Muscle of leg (tissue), 16 donors: ENCODE data around the gene TUBA3C. TPM values are rescaled to one million over a fixed set of nuclear protein-coding genes. Genes with fewer than 3 reads are reported as not detected.
"Not testable (repeated sequence)": the region's sequence is repeated elsewhere in the genome, so short reads cannot be mapped to it uniquely, and the experiment has no call there.

Experiments used
- DNase-seq: peaks from one replicate; pipeline ENCODE4 v3.0.0; 2013
- H3K27ac ChIP-seq: one replicate; pipeline ENCODE4 v1.5.1; 2013; ENCODE audit warnings: mild to moderate bottlenecking, low read length, control low read depth
- H3K27me3 ChIP-seq: one replicate; pipeline ENCODE4 v1.6.1; 2013; ENCODE audit warnings: low read length; ENCODE audit not compliant: control insufficient read depth, insufficient read depth
- H3K36me3 ChIP-seq: one replicate; pipeline ENCODE4 v1.6.1; 2013; ENCODE audit warnings: low read length; ENCODE audit not compliant: control insufficient read depth, insufficient read depth
- H3K4me1 ChIP-seq: one replicate; pipeline ENCODE4 v1.6.1; 2013; ENCODE audit warnings: low read length; ENCODE audit not compliant: control insufficient read depth, insufficient read depth
- H3K4me3 ChIP-seq: one replicate; pipeline ENCODE4 v1.5.1; 2013; ENCODE audit warnings: low read length, control low read depth
- H3K9me3 ChIP-seq: replicated peaks from 2 replicates; pipeline ENCODE4 v1.6.1; 2013; ENCODE audit warnings: low read depth, low read length; ENCODE audit not compliant: control insufficient read depth
- WGBS: methylation state at CpG from one replicate; pipeline ENCODE4 v1.1.5; 2013; ENCODE audit warnings: missing lambda C conversion rate; ENCODE audit not compliant: insufficient coverage; 5-methylcytosine and 5-hydroxymethylcytosine counted together
- long read RNA-seq, 11 donors: transcript quantifications; one replicate each; lab custom pipeline, GENCODE V29; 2026
- polyA plus RNA-seq, 8 donors: library from polyadenylated mRNA; unstranded; fragments of 120-200 nt; gene quantifications; one replicate each; pipeline versions ENCODE4 v1.2.1 to v1.2.3, GENCODE V29; 2013; ENCODE audit warnings: inconsistent platforms in 1 of 8, low replicate concordance in 1 of 8; ENCODE audit not compliant: insufficient read length in 8 of 8, insufficient read depth in 1 of 8
- total RNA-seq: library from RNA; stranded (reverse); fragments of 120-200 nt; gene quantifications from one replicate; pipeline ENCODE4 v1.2.4, GENCODE V29; 2013

The TUBA3C gene
- total RNA-seq (not detected), polyA plus RNA-seq (not detected)
- long read RNA-seq, donor 1 = 0 reads
- long read RNA-seq, donor 2 = 0 reads
- long read RNA-seq, donor 3 = 0 reads
- long read RNA-seq, donor 4 = 0 reads
- long read RNA-seq, donor 5 = 0 reads
- long read RNA-seq, donor 6 = 0 reads
- long read RNA-seq, donor 7 = 0 reads
- long read RNA-seq, donor 8 = 0 reads
- long read RNA-seq, donor 9 = 0 reads
- long read RNA-seq, donor 10 = 0 reads
- long read RNA-seq, donor 11 = 0 reads

DNA sequence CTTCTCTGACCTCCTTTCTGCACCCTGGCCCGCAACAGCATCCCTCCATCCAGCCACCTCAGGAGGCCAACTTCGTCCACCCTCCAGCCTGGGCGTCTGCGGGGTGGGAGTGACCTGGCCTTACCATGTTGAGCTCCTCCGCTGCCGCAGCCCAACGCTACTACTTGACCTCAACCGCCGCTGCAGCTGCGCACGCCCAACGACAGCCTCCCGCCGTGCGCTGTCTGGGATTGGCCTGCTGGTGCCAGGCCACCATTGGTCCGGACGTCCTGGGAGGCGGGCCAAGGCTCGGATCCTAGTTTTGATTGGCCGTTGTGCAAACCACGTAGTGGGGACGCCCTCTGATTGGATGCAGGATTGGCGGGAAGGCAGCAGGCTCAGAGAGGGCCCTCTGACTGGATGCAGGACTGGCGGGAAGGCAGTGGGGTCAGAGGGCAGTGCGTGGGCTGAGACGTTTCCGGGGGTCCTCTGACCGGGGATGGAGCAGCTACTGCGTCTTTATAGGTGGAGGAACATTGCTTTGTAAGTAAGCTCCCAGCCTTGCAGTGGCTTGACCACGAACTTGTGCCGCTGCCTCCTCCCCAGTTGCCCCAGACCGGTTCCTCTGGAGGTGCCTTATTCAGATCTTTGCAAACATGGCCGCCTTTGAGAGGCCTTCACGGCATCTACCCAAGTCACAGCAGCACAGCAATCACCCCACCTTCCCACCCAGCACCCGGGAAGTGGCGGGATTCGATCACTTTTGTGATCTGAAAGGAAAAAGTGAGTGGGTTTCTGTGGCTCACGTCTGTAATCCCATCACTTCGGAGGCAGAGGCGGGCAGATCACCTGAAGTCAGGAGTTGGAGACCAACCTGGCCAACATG, at the start of gene TUBA3C:
TUBA3C (minus strand) TSS at position 204 of the 865 bp plus-strand sequence; CDS start at position 127, 77 bp downstream.
- Histone ChIP-seq H3K27ac (no peak within 1 kb of the TSS), H3K9me3 (peaks cover 67% of the 10 kb centered on the region), H3K27me3 (no peaks in the 10 kb centered on the region), H3K4me1 (no peaks in the 10 kb centered on the region), H3K4me3 (no peak within 1 kb of the TSS), H3K36me3 (no peaks in the 10 kb centered on the region)
- WGBS = 91% methylated on average over 27 of the region's 40 CpGs
- no peak for DNase-seq

DNA sequence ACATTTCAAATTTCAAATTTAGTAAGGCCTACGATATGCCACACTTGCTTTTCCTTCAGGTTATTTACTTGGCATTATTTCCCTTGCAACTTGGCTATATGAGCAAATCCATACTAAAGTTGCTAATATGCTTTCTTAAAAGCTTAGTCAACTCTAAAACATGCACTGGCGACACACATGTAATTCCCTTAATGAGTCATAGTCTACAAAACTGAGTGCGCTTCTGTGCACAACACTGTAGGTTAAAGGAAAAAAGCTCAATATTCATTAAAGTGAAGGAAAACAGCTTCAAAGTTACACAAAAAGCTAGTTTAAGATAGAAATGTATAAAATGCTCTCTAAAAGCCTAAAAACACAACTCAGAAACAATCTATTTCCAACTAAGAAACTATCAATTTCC, 25.8 kb upstream of the TUBA3C start:
- not testable (repeated sequence) for DNase-seq, H3K4me1 ChIP-seq, H3K27me3 ChIP-seq, H3K36me3 ChIP-seq, H3K9me3 ChIP-seq, H3K27ac ChIP-seq, H3K4me3 ChIP-seq
- no CpG with 5 or more reads among the region's 3 CpGs for WGBS

GRCh38 chr13:19192622-19193021, 11.0 kb upstream of the TUBA3C start:
- H3K27ac ChIP-seq, H3K4me3 ChIP-seq, H3K36me3 ChIP-seq, DNase-seq, H3K27me3 ChIP-seq, H3K9me3 ChIP-seq, H3K4me1 ChIP-seq: not testable (repeated sequence)
- WGBS = 100% methylated on average over 1 of the region's 3 CpGs

GRCh38 chr13:19189911-19190310, 8.3 kb upstream of the TUBA3C start:
- not testable (repeated sequence) for DNase-seq, H3K4me1 ChIP-seq, H3K36me3 ChIP-seq, H3K4me3 ChIP-seq, H3K27me3 ChIP-seq, H3K27ac ChIP-seq
- H3K9me3 ChIP-seq = peaks cover 16% of the 10 kb centered on the region
- no CpG with 5 or more reads among the region's 3 CpGs for WGBS

GRCh38 chr13:19189368-19189767, 7.7 kb upstream of the TUBA3C start:
- not testable (repeated sequence) for H3K4me1 ChIP-seq, H3K36me3 ChIP-seq, H3K4me3 ChIP-seq, H3K27me3 ChIP-seq, H3K27ac ChIP-seq, DNase-seq
- H3K9me3 ChIP-seq = peaks cover 19% of the 10 kb centered on the region
- WGBS = 52% methylated on average over 3 of the region's 5 CpGs

DNA sequence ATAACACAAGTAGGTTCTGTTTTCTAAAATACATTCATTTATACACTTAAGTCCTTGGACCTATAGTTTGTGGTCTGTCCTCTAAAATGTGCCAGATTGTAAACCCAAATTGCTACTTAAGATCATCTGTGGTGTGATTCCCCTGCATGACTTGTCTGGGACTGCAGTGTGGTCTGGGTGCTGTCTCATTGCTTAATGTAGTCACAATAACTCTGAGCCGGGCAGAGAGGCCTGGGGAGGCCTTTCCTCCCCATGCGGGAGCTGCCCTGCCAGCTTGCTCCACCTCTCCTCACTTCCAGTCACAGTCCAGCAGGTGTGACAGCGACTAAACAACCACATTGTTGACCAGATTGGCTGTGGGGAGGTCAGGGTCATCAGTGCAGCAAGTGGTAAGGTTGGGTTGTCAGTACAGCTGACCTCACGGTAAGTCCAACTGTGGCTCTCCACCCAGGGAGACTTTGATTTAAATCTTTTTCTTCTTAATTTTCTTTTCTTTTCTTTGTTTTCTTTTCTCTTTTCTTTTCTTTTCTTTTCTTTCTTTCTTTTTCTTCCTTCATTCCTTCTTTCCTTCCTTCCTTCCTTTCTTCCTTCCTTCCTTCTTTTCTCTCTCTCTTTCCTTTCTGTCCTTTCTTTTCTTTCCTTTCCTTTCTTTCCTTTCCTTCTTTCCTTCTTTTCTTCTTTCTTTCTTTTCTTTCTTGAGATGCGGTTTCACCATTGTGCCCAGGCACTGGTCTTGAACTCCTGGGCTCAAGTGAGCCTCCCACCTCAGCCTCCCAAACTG, 4.4 kb upstream of the TUBA3C start:
- no peak overlapping the region for H3K4me3 ChIP-seq
- H3K27ac ChIP-seq = no peak overlapping the region
- no peaks in the 10 kb centered on the region for H3K4me1 ChIP-seq
- WGBS = 92% methylated on average over 2 of the region's 5 CpGs
- H3K27me3 ChIP-seq = no peaks in the 10 kb centered on the region
- no peak for DNase-seq
- H3K9me3 ChIP-seq = peaks cover 42% of the 10 kb centered on the region
- no peaks in the 10 kb centered on the region for H3K36me3 ChIP-seq

- DNase-seq = no peak
- H3K36me3 ChIP-seq = no peaks in the 10 kb centered on the region
- 92% methylated on average over 6 of the region's 8 CpGs for WGBS
- H3K9me3 ChIP-seq = peaks cover 47% of the 10 kb centered on the region
- H3K27ac ChIP-seq = no peak overlapping the region
- no peak overlapping the region for H3K4me3 ChIP-seq
- H3K27me3 ChIP-seq = no peaks in the 10 kb centered on the region
- H3K4me1 ChIP-seq = no peaks in the 10 kb centered on the region
Measured at GRCh38 chr13:19185086-19185864, 3.7 kb upstream of the TUBA3C start.

- Histone ChIP-seq H3K4me1 (no peaks in the 10 kb centered on the region), H3K27me3 (no peaks in the 10 kb centered on the region), H3K9me3 (peaks cover 57% of the 10 kb centered on the region), H3K36me3 (no peaks in the 10 kb centered on the region), H3K27ac (no peak overlapping the region), H3K4me3 (no peak overlapping the region)
- 75% methylated on average over 1 of the region's 5 CpGs for WGBS
- DNase-seq = no peak
Measured at GRCh38 chr13:19184176-19184575, 2.6 kb upstream of the TUBA3C start.

DNA sequence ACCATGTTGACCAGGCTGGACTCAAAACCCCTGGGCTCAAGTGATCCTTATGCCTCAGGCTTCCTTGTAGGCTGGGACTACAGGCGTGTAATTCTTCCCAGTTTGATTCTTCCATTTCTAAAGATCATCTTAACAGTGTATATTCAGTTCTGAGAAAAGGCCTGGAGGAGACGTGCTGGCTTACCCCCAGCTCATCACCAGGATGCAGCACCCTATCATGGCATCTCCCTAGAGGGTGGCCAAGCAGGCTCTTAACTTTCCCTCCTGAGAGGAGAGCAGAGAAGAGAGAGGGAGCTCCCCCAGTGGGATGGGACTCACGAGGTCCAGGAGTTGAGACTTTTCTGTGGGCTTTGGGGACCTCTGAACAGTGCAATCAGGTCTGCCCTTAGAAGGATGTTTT, 2.1 kb upstream of the TUBA3C start:
- DNase-seq = no peak
- no peaks in the 10 kb centered on the region for H3K27me3 ChIP-seq
- H3K9me3 ChIP-seq = peaks cover 62% of the 10 kb centered on the region
- no peak overlapping the region for H3K27ac ChIP-seq
- WGBS = 17% methylated on average over 1 of the region's 3 CpGs
- no peaks in the 10 kb centered on the region for H3K4me1 ChIP-seq
- H3K36me3 ChIP-seq = no peaks in the 10 kb centered on the region
- no peak overlapping the region for H3K4me3 ChIP-seq
